HEK293T (cell line): ENCODE results near the gene SLC9B2.

ENCODE experiments used
- BHLHE40 ChIP-seq: fragments of 450-650 bp; IDR thresholded peaks from 2 replicates; pipeline ENCODE4 v1.6.1; 2016; ENCODE audit warnings: mild to moderate bottlenecking, moderate library complexity, borderline replicate concordance
- ELF4 ChIP-seq: fragments of 450-650 bp; IDR thresholded peaks from 2 replicates; pipeline ENCODE4 v1.6.1; 2017; ENCODE audit warnings: antibody characterized with exemption
- FOXA1 ChIP-seq: fragments of 450-650 bp; IDR thresholded peaks from 2 replicates; pipeline ENCODE4 v1.6.1; 2016; ENCODE audit warnings: mild to moderate bottlenecking
- FOXM1 ChIP-seq: fragments of 450-650 bp; IDR thresholded peaks from 2 replicates; pipeline ENCODE4 v1.6.1; 2017; ENCODE audit warnings: mild to moderate bottlenecking, borderline replicate concordance
- L3MBTL2 ChIP-seq: fragments of 450-650 bp; conservative IDR thresholded peaks from 2 replicates; pipeline ENCODE4 v1.6.1; 2016; ENCODE audit warnings: mild to moderate bottlenecking
- LEF1 ChIP-seq: fragments of 450-650 bp; IDR thresholded peaks from 2 replicates; pipeline ENCODE4 v1.6.1; 2017; ENCODE audit warnings: mild to moderate bottlenecking, borderline replicate concordance
- NFRKB ChIP-seq: fragments of 450-650 bp; IDR thresholded peaks from 2 replicates; pipeline ENCODE4 v1.6.1; 2016; ENCODE audit warnings: mild to moderate bottlenecking, moderate library complexity
- TARDBP ChIP-seq: fragments of 450-650 bp; IDR thresholded peaks from 2 replicates; pipeline ENCODE4 v1.6.1; 2016
- ZNF384 ChIP-seq: fragments of 450-650 bp; IDR thresholded peaks from 2 replicates; pipeline ENCODE4 v1.6.1; 2016
- TF ChIP-seq, protein P1 (sequence below): fragments of 450-650 bp; IDR thresholded peaks from 2 replicates; pipeline ENCODE4 v1.6.1; 2016

DNA sequence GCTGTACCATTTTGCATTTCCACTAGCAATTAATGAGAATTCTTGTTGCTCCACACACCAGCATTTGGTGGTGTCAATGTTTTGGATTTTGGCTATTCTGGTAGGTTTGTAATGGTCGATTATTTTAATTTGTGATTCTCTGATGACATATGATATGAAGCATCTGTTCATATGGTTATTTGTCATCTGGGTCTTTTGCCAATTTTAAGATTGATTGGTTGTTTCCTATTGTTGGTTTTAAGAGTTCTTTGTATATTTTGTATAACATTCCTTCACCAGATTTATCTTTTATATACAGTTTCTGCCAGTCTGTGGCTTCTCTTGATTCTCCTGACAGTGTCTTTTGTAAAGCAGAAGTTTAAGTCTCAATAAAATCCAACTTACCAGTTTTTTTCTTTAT, 41.6 kb upstream of the SLC9B2 start:
- TF ChIP-seq FOXA1 (no peak), BHLHE40 (no peak), TARDBP (no peak), L3MBTL2 (no peak), LEF1 (no peak), ELF4 (no peak), ZNF384 (no peak), FOXM1 (no peak), NFRKB (no peak)
- TF ChIP-seq, protein P1, sequence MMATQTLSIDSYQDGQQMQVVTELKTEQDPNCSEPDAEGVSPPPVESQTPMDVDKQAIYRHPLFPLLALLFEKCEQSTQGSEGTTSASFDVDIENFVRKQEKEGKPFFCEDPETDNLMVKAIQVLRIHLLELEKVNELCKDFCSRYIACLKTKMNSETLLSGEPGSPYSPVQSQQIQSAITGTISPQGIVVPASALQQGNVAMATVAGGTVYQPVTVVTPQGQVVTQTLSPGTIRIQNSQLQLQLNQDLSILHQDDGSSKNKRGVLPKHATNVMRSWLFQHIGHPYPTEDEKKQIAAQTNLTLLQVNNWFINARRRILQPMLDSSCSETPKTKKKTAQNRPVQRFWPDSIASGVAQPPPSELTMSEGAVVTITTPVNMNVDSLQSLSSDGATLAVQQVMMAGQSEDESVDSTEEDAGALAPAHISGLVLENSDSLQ: no peak
